ENCODE measurements around the gene NRXN3. TPM values are rescaled to one million over a fixed set of nuclear protein-coding genes. Genes with fewer than 3 reads are reported as not detected.

The NRXN3 gene
- total and polyA plus RNA-seq, 2 experiments from 2014 or later = 1.0 to 1.8 TPM

DNA sequence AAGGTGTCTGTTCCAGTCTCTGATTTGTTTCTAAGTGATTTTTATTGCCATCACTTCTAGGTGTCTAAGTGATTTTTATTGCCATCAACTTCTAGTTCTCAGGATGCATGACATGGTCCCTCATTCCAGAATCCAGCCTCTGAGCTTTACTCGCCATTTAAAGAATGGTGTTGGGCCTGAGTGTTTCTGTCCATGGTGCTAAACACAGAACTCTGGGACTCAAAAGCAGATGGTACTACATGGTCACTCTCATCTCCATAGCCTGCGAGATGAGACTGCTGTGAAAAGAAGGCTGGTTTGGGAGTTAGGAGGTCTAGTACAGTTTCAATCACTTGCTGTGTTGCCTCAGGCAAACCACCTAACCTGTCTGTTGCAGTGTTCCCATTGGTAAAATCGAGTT lies 276.6 kb downstream of the NRXN3 start:
- H2AFZ ChIP-seq = no peak overlapping the region
- H3K36me3 ChIP-seq (ENCODE audit: insufficient read depth) = no peaks in the 10 kb centered on the region
- H3K27ac Mint-ChIP-seq = no peak overlapping the region
- DNase-seq (ENCODE audit: low spot score) = peak; percentile 40
- H3K4me3 ChIP-seq = no peak overlapping the region
- no peaks in the 10 kb centered on the region for H4K20me1 ChIP-seq (replicated peaks; ENCODE audit: insufficient read depth)
- H3F3A ChIP-seq (replicated peaks; ENCODE audit: low read depth) = no peaks in the 10 kb centered on the region
- H3K27me3 ChIP-seq (ENCODE audit: insufficient read depth) = no peaks in the 10 kb centered on the region
- no peak overlapping the region for H3K27ac ChIP-seq (ENCODE audit: low read depth)
- H3K4me1 ChIP-seq (ENCODE audit: insufficient read depth) = no peaks in the 10 kb centered on the region; the same call in 1 of the 2 replicates
- H3K4me3 Mint-ChIP-seq = no peak overlapping the region
- H3K27me3 Mint-ChIP-seq (ENCODE audit: insufficient read depth, low read depth, poor library complexity) = no peaks in the 10 kb centered on the region
- no peak overlapping the region for H3K4me2 ChIP-seq
- H3K9me3 Mint-ChIP-seq = no peaks in the 10 kb centered on the region; the same call in 2 of the 3 replicates
- TF ChIP-seq REST (IDR thresholded peaks at IDR 0.05; ENCODE audit: unreplicated experiment) = peak; percentile 83
- no peak for TF ChIP-seq NANOG (IDR thresholded peaks at IDR 0.05; ENCODE audit: borderline replicate concordance)
- TF ChIP-seq ZNF114 (CRISPR knock-in tag; IDR thresholded peaks at IDR 0.05) = no peak
- TF ChIP-seq, protein P1, sequence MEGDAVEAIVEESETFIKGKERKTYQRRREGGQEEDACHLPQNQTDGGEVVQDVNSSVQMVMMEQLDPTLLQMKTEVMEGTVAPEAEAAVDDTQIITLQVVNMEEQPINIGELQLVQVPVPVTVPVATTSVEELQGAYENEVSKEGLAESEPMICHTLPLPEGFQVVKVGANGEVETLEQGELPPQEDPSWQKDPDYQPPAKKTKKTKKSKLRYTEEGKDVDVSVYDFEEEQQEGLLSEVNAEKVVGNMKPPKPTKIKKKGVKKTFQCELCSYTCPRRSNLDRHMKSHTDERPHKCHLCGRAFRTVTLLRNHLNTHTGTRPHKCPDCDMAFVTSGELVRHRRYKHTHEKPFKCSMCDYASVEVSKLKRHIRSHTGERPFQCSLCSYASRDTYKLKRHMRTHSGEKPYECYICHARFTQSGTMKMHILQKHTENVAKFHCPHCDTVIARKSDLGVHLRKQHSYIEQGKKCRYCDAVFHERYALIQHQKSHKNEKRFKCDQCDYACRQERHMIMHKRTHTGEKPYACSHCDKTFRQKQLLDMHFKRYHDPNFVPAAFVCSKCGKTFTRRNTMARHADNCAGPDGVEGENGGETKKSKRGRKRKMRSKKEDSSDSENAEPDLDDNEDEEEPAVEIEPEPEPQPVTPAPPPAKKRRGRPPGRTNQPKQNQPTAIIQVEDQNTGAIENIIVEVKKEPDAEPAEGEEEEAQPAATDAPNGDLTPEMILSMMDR (conservative IDR thresholded peaks at IDR 0.05; ENCODE audit: low read depth in 2 of 2) = no peak
- no peak for TF ChIP-seq JUNB (IDR thresholded peaks at IDR 0.05; ENCODE audit: unreplicated experiment)
- no peak for TF ChIP-seq EZH2phosphoT487 (IDR thresholded peaks at IDR 0.05; ENCODE audit: unreplicated experiment)
- no peak for TF ChIP-seq POLR2AphosphoS5 (IDR thresholded peaks at IDR 0.05; ENCODE audit: low read depth)
- TF ChIP-seq, protein P2, sequence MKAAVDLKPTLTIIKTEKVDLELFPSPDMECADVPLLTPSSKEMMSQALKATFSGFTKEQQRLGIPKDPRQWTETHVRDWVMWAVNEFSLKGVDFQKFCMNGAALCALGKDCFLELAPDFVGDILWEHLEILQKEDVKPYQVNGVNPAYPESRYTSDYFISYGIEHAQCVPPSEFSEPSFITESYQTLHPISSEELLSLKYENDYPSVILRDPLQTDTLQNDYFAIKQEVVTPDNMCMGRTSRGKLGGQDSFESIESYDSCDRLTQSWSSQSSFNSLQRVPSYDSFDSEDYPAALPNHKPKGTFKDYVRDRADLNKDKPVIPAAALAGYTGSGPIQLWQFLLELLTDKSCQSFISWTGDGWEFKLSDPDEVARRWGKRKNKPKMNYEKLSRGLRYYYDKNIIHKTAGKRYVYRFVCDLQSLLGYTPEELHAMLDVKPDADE (IDR thresholded peaks at IDR 0.05) = no peak
- TF ChIP-seq ZNF331 (CRISPR knock-in tag; IDR thresholded peaks at IDR 0.05; ENCODE audit: low read depth) = no peak
- no peak for TF ChIP-seq EZH2 (IDR thresholded peaks at IDR 0.05; ENCODE audit: low read depth, unreplicated experiment)
- TF ChIP-seq CREB1 (CRISPR knock-in tag; IDR thresholded peaks at IDR 0.05; ENCODE audit: low read depth) = no peak
- 0 out of 2 replicates have a peak, but pooled peaks have one; percentile 20 for TF ChIP-seq ZNF462 (CRISPR knock-in tag; IDR thresholded peaks at IDR 0.05)
- no peak for TF ChIP-seq STAT1 (IDR thresholded peaks at IDR 0.05; ENCODE audit: unreplicated experiment)
- ATAC-seq = peak; percentile 62
- 0 out of 3 replicates have a peak, but pooled peaks cover 2% of the 10 kb centered on the region for H3K4me1 Mint-ChIP-seq
- H3K36me3 Mint-ChIP-seq (ENCODE audit: low read depth) = no peaks in the 10 kb centered on the region
- no peaks in the 10 kb centered on the region for H3K9me2 ChIP-seq (ENCODE audit: insufficient read depth)
- no peaks in the 10 kb centered on the region for H3K79me2 ChIP-seq (replicated peaks; ENCODE audit: insufficient read depth)

Measured in GM23338 (cell line).